NCI-H510A (cell line): ENCODE results near the gene THADA.
"Not testable (repeated sequence)": the region's sequence is repeated elsewhere in the genome, so short reads cannot be mapped to it uniquely, and the experiment has no call there.

Experiments used
- DNase-seq: peaks from one replicate; lab custom pipeline; 2025; lab: John Stamatoyannopoulos, UW

Gene THADA

GRCh38 chr2:43461453-43462073 lies 134.3 kb downstream of the THADA start:
- no peak for DNase-seq

- DNase-seq, result no peak
Observed at GRCh38 chr2:43460611-43461365, 135.1 kb downstream of the THADA start.

GRCh38 chr2:43460174-43460546 lies 135.7 kb downstream of the THADA start:
- DNase-seq, result no peak

- DNase-seq, result no peak
Observed at GRCh38 chr2:43459446-43460173, 136.2 kb downstream of the THADA start.

- no peak for DNase-seq
Observed at GRCh38 chr2:43458014-43458628, 137.7 kb downstream of the THADA start.

- no peak for DNase-seq
Observed at GRCh38 chr2:43455731-43456642, 139.9 kb downstream of the THADA start.

- DNase-seq, result no peak
Observed at GRCh38 chr2:43455296-43455695, 140.5 kb downstream of the THADA start.

- DNase-seq, result no peak
Observed at GRCh38 chr2:43454791-43455190, 141.0 kb downstream of the THADA start.

GRCh38 chr2:43453179-43454170 lies 142.4 kb downstream of the THADA start:
- DNase-seq, result no peak

GRCh38 chr2:43452318-43452731 lies 143.5 kb downstream of the THADA start:
- no peak for DNase-seq

GRCh38 chr2:43450617-43451016 lies 145.2 kb downstream of the THADA start:
- no peak for DNase-seq

GRCh38 chr2:43448822-43449110 lies 147.1 kb downstream of the THADA start:
- no peak for DNase-seq

- DNase-seq, result no peak
Observed at GRCh38 chr2:43448011-43448821, 147.6 kb downstream of the THADA start.

GRCh38 chr2:43446755-43447154 lies 149.1 kb downstream of the THADA start:
- DNase-seq, result not testable (repeated sequence)

- no peak for DNase-seq
Observed at GRCh38 chr2:43445781-43446180, 150.1 kb downstream of the THADA start.

- no peak for DNase-seq
Observed at GRCh38 chr2:43444989-43445645, 150.7 kb downstream of the THADA start.

GRCh38 chr2:43443282-43443681 lies 152.6 kb downstream of the THADA start:
- no peak for DNase-seq

- no peak for DNase-seq
Observed at GRCh38 chr2:43441195-43441594, 154.6 kb downstream of the THADA start.
